ENCODE data around the gene ZNF408. TPM values are rescaled to one million over a fixed set of nuclear protein-coding genes. Genes with fewer than 3 reads are reported as not detected.
"Not testable (repeated sequence)": the region's sequence is repeated elsewhere in the genome, so short reads cannot be mapped to it uniquely, and the experiment has no call there.

Gene ZNF408
- total RNA-seq, 1 donor from 2014 or later: 6.6 TPM

DNA sequence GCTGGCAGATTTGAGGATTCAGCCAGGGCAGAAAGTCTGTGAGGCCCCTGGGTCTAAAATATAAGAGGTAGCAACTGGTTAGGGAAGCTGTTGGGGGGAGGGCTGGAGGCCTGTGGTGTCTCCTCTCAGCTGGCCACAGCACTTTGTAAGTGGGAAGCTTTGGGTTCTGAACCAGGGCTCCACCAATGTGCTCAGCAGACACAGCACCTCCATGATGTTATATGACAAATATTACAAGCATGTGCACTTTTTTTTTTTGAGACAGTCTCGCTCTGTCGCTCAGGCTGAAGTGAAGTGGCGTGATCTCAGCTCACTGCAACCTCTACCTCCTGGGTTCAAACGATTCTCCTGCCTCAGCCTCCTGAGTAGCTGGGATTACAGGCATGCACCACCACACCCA, 8.4 kb upstream of the ZNF408 start:
- intact Hi-C loops (cut with DNase I): loop anchor here (10.0 kb wide), 1 partner anchor 78 kb away; the partner anchor contains the start of genes ATG13 and HARBI1
- ATAC-seq (ENCODE audit: poor library complexity) (no peak), DNase-seq (no peak)

DNA sequence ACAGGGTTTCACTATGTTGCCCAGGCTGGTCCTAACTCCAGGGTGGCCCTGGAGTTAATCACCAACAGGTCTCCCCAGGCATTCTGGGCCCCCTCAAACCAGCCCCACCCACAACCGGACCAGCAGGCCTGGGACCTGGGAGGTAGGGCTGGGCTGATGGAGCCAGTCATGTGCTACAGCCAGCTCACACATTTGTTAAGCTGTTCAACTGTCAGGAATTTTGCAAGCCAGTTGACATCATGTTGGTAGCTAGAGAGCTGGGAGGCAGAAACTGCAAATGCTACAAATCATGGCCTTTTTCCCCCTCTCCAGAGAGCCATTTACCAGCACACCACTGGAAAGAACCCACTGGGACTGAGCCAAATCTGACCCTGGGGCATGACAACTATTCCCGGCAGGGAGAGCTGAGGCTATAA, 7.2 kb upstream of the ZNF408 start:
- DNase-seq (no peak), ATAC-seq (ENCODE audit: poor library complexity) (no peak)
- intact Hi-C loops (cut with DNase I): loop anchor here (10.0 kb wide), 1 partner anchor 79 kb away; the partner anchor contains the start of genes ATG13 and HARBI1

DNA sequence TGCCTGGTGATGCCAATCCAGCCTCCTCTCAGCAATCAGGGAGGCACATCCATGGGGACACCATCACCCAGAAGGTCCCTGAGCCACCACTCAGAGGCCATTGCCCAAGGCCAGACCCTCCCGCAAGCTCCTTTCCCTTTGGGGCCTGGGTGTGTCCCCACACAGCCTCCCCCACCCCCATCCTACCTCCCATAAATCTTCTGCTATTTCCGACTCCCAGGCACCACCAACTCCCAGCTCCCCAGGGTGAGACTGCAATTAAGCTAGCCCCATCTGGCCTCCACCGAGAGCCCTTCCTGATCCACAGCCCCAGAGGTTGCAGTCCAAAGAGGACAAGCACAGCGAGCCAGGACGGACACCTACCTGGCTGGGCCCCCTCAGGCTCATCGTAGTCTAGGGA, 6.8 kb upstream of the ZNF408 start:
- no peak for DNase-seq
- intact Hi-C loops (cut with DNase I): loop anchor here (10.0 kb wide), 1 partner anchor 79 kb away; the partner anchor contains the start of genes ATG13 and HARBI1
- no peak for ATAC-seq (ENCODE audit: poor library complexity)

DNA sequence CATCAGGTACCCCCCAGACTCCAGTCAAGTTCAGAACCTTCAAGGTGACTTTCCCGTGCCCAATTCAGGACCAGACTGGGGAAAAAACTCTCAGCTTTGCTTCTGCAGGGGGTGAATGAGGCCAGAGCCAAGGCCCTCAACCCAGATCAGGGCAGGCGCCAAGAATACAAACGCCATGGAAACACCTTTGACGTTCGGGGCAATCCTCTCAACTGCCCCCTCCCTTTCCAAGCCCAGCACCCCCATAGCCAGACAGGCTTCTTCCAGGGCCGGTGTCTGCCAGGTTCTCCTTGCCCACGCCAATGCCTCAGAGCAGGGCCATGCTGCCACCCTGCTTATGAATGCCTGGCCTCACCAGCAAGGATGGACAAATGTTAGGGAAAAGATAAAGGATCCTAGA, 6.2 kb upstream of the ZNF408 start:
- DNase-seq (no peak), ATAC-seq (ENCODE audit: poor library complexity) (no peak)
- intact Hi-C loops (cut with DNase I): loop anchor here (10.0 kb wide), 1 partner anchor 80 kb away; the partner anchor contains the start of genes ATG13 and HARBI1

DNA sequence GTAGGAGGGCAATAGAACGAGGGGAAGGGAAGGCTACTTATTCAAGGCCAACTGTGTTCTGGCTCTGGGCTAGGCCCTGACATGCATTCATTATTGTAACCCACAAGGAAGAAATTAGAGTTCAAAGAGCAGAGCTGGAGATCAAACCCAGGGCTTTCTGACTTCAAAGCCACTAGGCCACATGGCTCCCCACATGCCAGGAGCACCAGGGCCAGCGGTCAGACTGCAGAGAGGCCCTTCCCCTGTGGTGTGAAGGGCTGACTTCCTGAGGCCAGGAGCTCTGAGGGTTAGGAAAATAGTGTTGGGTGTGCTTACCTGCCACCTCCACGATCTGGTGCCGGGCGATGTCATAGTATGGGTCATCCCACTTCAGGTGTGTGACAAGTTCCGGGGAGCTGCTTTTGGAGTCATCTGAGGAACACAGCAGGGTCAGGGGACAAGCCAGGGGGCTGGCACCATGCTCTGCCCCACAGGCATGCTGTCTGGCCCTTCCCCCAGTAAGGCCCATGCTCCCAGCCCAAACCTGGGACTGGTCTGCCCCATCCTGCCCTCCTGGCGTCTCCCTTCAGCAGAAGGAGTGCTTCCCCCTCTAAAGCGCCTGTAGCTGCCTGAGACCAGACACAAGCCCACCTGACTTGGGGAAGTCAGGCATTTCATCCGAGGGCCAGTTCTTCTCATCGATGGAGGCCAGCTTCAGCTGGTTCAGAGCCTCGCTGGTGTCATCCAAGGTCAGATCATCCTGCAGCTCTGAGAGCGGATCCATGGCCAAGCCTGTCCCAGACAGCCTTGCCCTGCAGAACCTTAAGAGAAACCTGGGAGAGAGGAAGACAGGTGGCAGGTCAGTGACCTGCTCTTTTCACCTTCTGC, 5.3 kb upstream of the ZNF408 start:
- no peak for DNase-seq
- ATAC-seq (ENCODE audit: poor library complexity): no peak
- intact Hi-C loops (cut with DNase I): loop anchor here (10.0 kb wide), 1 partner anchor 81 kb away; the partner anchor contains the start of genes ATG13 and HARBI1

DNA sequence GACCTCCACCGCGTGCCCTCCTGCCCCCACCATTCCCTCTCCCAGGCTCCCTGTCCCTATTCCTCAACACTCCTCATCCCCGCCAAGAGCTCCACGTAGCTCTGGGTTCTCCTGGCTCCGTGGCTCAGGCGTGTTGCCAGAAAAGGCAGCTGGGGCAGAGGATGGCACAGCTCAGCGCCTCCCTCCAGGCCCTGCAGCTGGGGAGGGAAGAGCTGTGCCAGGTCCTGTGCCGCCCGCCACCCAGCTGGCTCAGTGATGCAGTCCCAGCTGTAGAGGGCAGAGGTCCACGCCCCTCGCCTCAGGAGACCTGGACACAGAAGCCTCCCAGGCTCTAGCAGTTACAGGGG, 4.6 kb upstream of the ZNF408 start:
- peak; percentile 86 for DNase-seq

DNA sequence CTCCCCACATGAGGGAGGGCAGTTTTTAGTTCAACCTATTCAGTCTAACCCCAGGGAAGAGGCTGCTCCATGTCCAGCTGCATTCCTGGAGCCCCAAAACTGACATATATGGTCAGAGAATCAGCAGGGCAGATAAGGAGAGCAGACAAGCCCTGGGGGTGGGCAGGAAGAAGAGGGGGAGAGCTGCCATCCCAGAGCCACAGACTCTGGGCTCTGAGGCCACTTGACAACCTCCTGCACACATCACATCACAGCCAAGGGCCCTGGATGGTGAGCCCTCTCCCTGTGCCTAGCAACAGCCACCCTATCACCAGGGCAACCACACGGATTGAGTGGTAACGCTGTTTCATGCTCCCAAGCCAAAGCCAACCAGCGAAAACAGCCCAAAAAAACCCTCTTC, 3.5 kb upstream of the ZNF408 start:
- no peak for DNase-seq
- intact Hi-C loops (cut with DNase I): loop anchor here (10.0 kb wide), 1 partner anchor 83 kb away; the partner anchor contains the start of genes ATG13 and HARBI1
- no peak for ATAC-seq (ENCODE audit: poor library complexity)

More for the DNA sequence above, 4.6 kb upstream of the ZNF408 start:
- peak; percentile 68 for ATAC-seq (ENCODE audit: poor library complexity)
- intact Hi-C loops (cut with DNase I): loop anchor here (10.0 kb wide), 1 partner anchor 81 kb away; the partner anchor contains the start of genes ATG13 and HARBI1

DNA sequence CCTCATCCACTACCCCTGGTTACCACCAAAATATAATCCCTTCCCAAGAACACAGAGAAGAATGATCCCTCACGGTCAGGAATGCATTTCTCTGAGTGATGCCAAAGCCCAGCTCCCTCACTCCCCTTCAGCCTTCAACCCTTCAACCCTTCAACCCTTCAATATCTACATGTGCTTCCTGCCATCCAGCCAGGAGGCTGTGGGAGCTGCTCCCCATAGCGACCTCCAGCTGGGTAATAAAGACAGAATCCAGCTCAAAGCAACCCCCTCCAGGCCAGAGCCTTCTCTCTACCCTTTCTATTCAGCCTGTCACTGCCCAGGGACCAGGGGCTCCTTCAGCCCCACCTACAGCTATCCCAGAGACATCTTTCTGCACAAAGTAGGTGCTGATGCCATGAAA, 3.1 kb upstream of the ZNF408 start:
- intact Hi-C loops (cut with DNase I): loop anchor here (10.0 kb wide), 1 partner anchor 83 kb away; the partner anchor contains the start of genes ATG13 and HARBI1
- ATAC-seq (ENCODE audit: poor library complexity) (no peak), DNase-seq (no peak)

DNA sequence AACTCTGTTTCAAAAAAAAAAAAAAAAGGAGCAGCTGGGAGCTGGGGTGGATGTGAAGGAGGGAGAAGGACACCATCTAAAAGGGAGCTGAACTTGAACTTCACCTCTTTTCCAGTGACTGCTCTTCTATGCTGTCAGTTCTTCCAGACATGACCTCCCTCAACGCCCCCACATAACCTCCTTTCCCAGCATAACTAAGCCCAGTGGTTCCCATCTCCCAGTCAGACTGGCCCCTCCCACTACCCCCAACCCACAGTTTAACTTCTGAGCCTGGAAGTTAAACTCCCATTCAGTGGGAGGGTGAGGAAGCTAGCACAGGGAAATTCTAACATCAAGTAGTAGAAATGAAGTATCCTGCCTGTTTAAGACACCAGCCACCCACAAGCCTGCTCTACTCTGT, 2.2 kb upstream of the ZNF408 start:
- no peak for ATAC-seq (ENCODE audit: poor library complexity)
- intact Hi-C loops (cut with DNase I): loop anchor here (10.0 kb wide), 1 partner anchor 84 kb away; the partner anchor contains the start of genes ATG13 and HARBI1
- DNase-seq: no peak

DNA sequence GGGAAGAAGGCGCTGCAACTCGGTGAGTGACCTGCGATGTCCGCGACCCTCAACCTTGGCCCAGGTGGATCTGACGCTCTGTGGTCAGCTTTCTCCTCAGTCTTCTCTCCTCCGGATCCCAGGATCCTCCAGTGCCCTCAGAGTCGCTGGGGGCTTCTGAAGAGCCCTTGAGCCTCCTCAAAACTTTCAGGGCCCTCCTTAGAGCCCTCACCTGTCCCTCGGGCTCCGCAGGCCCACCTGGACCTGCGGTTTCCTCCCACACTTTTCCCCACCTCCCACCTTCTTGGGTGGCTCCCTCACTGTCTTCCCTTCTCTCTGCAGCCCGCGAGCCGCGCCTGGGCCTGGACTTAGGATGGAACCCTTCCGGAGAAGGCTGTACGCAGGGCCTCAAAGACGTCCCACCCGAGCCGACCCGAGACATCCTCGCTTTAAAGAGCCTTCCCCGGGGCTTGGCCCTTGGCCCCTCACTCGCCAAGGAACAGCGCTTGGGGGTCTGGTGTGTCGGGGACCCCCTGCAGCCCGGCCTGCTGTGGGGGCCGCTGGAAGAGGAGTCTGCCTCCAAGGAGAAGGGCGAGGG, 335 bp downstream of the ZNF408 start:
- DNase-seq (no peak), ATAC-seq (ENCODE audit: poor library complexity) (no peak)
- intact Hi-C loops (cut with DNase I): no loop called here

DNA sequence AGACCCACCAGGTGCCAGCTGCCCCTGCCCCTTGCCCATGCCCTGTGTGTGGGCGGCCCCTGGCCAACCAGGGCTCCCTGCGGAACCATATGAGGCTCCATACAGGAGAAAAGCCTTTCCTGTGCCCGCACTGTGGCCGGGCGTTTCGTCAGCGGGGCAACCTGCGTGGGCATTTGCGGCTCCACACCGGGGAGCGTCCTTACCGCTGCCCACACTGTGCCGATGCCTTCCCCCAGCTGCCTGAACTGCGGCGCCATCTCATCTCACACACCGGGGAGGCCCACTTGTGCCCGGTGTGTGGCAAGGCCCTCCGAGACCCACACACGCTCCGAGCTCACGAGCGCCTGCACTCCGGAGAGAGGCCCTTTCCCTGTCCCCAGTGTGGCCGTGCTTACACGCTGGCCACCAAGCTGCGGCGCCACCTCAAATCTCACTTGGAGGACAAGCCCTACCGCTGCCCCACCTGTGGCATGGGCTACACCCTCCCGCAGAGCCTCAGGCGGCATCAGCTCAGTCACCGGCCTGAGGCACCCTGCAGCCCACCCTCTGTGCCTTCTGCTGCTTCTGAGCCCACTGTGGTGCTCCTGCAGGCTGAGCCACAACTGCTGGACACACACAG, 4.3 kb downstream of the ZNF408 start:
- intact Hi-C loops (cut with DNase I): no loop called here
- no peak for ATAC-seq (ENCODE audit: poor library complexity)
- DNase-seq: no peak

DNA sequence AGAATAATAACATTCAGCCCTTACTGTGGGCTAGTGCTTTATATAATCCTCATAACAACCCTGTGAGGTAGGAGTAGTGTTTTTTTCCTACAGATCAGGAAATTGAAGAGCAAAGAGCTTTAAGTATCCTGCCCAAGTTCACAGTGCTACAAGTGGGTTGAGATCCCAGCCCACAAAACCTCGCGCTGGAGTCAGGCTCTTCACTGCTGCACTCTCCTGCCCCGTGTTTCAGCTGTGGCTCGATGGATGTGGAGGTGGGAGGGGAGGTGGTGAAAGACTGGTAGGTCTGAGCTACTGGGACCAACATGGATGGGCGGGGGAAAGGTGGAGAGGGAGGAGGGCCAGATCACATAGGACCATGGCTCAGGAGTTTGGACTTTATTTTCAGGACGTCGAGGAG, 6.1 kb downstream of the ZNF408 start:
- DNase-seq: no peak
- intact Hi-C loops (cut with DNase I): no loop called here
- no peak for ATAC-seq (ENCODE audit: poor library complexity)

DNA sequence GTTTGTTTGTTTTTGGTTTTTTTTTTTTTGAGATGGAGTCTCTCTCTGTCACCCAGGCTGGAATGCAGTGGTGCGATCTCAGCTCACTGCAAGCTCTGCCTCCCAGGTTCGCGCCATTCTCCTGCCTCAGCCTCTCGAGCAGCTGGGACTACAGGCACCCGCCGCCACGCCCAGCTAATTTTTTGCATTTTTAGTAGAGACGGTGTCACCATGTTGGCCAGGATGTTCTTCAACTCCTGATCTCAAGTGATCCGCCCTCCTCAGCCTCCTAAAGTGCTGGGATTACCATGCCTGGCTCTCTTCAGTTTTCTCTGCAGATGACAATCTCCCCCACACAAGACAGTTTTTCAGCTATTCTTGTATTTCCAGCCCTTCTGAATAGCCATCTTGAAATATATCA, 8.5 kb downstream of the ZNF408 start:
- intact Hi-C loops (cut with DNase I); ATAC-seq (ENCODE audit: poor library complexity); DNase-seq: not testable (repeated sequence)

DNA sequence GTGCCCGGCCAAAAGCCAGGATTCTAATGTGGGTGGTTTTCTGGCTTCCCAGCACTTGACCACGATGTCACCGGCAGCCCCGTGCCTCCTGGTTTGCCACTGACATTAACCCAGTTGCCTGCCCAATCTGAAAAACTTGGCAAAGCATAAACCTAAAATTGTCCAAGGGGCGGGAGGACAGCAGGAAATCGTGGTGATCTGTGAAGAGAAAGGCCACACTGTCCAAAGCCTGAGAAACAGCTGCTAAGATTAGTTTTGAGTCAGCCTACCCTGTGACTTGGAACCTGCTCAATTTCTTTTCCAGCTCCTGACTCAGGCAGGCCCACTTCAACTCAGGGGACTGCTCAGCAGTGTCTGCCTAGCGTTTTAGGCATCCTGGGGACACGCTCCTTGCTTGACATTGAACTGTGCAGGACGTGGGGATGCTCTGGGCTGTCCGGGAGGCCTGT, 10.0 kb downstream of the ZNF408 start:
- intact Hi-C loops (cut with DNase I): no loop called here
- DNase-seq (peak; percentile 72), ATAC-seq (ENCODE audit: poor library complexity) (peak; percentile 97)

DNA sequence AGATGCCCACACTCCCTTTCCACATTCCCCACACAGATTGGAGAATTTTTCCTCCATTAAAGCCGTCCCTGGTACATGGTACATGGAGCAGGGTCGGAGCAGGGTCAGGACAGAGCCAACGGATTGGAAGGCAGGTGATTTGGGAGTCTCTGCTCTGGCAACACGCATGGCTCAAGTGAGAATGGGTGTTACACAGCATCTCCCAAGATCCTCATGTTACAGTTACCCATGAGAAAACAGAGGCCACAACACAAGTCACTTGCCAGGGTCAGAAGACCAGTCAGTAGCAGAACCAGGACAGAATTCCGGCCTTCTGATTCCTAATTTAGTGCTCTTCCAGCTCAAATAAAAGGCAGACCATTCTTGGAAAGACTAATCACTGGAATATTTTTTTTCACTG, 10.5 kb downstream of the ZNF408 start:
- DNase-seq (no peak), ATAC-seq (ENCODE audit: poor library complexity) (peak; percentile 53)
- intact Hi-C loops (cut with DNase I): no loop called here

DNA sequence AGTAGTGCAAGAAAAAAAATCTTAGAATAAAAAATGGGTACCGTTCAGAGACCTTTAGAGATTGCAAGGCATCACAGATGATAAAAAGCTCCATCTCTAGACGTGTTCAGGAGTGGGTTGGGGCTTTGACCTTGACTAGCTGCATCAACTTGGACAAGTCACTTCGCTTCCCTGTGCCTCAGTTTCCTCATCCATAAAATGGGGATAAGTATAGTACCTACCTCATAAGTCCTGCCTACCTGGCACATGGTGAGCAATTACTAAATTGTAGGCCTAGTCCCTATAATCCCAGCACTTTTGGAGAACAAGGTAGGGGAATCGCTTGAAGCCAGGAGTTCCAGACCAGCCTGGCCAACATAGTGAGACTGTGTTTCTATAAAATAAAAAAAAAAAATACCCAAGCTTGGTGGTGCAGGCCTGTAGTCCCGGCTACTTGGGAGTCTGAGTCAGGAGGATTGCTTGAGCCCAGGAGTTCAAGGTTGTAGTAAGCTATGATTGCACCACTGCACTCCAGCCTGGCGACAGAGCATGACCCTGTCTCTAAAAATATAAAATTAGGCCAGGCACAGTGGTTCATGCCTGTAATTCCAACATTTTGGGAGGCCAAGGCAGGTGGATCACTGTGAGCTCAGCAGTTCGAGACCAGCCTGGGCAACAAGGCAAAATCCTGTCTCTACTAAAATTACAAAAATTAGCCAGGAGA, 12.2 kb downstream of the ZNF408 start:
- ATAC-seq (ENCODE audit: poor library complexity): no peak
- intact Hi-C loops (cut with DNase I): no loop called here
- no peak for DNase-seq

DNA sequence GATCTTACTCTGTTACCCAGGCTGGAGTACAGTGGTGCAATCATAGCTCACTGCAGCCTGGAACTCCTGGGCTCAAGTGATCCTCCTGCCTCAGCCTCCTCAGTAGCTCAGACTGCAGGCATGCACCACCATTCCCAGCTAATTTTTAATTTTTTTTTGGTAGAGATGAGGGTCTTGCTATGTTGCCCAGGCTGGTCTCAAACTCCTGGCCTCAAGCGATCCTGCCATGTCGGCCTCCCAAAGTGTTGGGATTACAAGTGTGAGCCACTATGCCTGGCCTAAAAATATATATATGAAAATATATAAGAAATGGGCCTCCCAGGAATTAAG, 17.0 kb downstream of the ZNF408 start:
- DNase-seq; intact Hi-C loops (cut with DNase I): not testable (repeated sequence)

DNA sequence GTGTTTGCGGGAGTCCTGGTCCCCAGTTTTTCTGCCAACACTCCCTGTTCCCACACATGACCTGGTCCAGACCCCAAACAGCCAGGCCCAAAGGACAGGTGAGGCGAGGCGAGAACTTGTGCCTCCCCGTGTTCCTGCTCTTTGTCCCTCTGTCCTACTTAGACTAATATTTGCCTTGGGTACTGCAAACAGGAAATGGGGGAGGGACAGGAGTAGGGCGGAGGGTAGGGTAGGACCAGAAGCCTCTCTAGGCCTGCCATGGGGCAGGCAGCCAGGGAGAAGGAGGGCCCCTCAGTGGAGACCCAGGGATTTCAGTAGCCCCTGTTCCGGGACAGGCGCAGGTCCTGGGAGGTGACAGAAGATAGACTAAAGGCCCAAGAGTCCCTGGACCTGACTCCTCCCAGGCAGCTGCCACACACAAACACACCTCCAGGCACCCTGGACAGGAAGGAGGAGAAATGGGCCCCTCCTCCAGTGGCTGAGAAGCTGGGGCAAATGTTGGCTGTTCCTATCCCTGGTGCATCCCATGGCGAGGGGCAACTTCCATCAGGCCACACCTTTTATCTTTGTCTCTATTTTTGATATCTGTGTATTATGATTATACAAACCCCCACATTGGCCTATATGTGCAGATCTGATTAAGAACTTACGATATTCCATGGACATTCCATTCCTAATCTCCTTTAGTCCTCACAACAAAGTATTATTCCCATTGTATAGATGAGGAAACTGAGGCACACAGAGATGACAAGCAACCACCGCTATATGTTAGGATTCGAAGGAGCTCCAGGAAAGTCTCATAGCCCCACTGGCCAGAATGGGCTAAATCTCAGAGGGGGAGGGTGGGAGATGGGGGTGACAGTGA, 17.6 kb downstream of the ZNF408 start:
- ATAC-seq (ENCODE audit: poor library complexity): peak; percentile 42
- intact Hi-C loops (cut with DNase I): no loop called here
- no peak for DNase-seq

More for the DNA sequence above, 17.0 kb downstream of the ZNF408 start:
- ATAC-seq (ENCODE audit: poor library complexity): not testable (repeated sequence)
